HG02588 (cell line): ENCODE data around the gene NEBL.
"Not testable (repeated sequence)": the region's sequence is repeated elsewhere in the genome, so short reads cannot be mapped to it uniquely, and the experiment has no call there.

Experiments
- ATAC-seq: cut with Tn5 transposase; IDR thresholded peaks from one replicate; pipeline ENCODE4 v1.9.1; 2021; ENCODE audit warnings: mild to moderate bottlenecking, moderate library complexity; ENCODE audit not compliant: unreplicated experiment

NEBL gene, protein sequence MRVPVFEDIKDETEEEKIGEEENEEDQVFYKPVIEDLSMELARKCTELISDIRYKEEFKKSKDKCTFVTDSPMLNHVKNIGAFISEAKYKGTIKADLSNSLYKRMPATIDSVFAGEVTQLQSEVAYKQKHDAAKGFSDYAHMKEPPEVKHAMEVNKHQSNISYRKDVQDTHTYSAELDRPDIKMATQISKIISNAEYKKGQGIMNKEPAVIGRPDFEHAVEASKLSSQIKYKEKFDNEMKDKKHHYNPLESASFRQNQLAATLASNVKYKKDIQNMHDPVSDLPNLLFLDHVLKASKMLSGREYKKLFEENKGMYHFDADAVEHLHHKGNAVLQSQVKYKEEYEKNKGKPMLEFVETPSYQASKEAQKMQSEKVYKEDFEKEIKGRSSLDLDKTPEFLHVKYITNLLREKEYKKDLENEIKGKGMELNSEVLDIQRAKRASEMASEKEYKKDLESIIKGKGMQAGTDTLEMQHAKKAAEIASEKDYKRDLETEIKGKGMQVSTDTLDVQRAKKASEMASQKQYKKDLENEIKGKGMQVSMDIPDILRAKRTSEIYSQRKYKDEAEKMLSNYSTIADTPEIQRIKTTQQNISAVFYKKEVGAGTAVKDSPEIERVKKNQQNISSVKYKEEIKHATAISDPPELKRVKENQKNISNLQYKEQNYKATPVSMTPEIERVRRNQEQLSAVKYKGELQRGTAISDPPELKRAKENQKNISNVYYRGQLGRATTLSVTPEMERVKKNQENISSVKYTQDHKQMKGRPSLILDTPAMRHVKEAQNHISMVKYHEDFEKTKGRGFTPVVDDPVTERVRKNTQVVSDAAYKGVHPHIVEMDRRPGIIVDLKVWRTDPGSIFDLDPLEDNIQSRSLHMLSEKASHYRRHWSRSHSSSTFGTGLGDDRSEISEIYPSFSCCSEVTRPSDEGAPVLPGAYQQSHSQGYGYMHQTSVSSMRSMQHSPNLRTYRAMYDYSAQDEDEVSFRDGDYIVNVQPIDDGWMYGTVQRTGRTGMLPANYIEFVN

DNA sequence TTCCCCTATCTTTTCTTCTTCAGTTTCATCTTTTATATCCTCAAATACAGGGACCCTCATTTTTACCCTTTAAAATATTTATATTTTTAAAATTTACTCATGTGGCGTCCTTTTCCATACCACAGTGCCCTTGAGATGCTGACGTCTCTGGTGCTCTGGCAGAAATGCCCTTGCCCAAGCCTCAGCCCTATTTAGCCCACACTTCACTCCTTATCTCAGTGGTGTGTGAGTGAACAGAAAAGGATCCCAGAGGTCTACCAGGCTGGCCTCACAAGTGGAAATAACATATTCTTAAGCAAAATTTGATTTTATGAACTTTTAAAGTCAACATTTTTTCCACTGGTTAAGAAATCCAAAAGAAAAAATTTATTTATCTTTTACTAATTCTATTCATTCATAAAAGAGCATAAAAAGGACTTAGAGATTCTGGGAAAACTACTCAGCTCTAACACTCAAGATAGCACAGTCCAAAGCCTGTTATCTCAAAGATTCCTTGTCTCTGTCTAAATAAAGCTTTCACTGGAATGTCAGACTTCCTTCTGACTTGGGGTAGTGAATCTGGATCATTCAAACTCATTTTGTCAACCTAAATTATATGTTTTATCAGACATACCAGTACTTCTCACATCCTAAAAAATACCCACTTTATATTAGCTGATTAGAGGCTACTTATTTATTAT, at the start of gene NEBL:
TSS of gene NEBL (minus strand) at position 166 of the 680 bp plus-strand sequence. CDS start at position 60, 106 bp downstream.
- ATAC-seq = no peak

DNA sequence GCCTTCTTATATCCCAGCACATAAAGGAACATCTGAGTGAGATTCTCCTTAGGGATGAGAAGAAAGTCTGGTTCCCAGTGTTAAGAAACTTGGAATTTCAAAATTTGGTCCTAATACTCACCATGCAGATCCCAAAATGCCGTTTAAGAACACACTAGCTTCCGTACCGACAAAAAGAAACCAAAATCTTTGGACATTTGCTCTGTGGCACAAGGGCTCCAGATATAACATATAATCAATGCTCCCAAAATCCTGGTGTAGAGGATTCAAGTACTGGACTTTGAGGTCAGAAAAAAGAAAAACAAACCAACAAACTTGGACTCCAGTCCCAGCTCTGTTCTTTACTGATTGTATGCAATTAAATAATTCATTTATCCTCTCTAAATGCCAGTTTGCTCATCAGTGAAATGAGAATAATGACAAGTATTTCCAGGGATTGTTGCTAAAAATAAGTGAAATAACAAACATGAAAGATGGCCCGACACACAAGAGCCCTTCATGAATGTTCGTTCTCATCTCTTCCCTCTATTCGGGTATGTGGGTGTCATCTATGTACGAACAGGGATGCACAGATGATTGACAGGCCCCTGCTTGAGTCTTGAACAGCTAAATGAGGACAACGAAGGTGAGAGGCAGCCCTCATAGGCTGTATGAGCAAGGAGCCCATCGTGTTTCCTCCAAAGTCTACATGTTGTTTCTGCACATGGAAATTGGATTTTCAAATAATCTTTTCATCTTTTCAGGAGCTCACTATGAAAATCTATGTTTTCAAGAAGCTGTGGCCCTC, 48.6 kb upstream of the NEBL start:
- ATAC-seq = no peak

DNA sequence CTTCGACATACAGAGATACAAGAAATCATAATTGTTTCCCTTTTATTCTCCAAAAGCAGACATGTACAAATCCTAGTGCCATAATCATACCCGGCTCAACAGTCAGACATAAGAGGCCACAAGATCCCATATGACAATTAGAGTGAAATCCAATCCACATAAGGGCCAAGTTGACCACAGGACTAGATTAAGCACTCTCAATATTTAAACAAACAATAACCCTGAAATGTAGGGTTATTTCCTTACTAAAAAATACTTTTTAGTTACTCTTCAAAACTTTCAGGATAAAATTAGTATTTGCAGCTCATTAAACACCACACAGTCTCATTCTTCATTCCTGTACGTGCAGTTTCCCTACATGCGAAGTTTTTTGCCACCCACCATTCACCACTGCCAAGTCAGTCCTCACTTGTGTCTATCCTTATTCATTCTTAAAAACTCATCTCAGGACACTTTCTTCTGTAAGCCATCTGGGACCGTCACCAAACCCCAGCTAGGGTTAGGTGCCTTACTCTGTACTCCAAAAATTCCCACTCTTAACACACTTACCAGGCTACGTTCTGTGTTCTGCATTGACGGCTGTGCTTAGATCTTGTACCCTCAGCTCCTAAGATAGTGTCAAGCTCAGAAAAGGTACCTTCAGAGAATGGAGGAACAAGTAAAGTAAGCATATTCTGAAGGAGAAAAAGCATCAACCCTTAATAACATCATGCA, 47.8 kb upstream of the NEBL start:
- no peak for ATAC-seq

DNA sequence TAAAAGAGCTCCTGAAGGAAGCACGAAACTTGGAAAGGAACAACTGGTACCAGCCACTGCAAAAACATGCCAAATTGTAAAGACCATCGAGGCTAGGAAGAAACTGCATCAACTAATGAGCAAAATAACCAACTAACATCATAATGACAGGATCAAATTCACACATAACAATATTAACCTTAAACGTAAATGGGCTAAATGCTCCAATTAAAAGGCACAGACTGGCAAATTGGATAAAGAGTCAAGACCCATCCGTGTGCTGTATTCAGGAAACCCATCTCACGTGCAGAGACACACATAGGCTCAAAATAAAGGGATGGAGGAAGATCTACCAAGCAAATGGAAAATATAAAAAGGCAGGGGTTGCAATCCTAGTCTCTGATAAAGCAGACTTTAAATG, 42.3 kb upstream of the NEBL start:
- ATAC-seq = not testable (repeated sequence)

DNA sequence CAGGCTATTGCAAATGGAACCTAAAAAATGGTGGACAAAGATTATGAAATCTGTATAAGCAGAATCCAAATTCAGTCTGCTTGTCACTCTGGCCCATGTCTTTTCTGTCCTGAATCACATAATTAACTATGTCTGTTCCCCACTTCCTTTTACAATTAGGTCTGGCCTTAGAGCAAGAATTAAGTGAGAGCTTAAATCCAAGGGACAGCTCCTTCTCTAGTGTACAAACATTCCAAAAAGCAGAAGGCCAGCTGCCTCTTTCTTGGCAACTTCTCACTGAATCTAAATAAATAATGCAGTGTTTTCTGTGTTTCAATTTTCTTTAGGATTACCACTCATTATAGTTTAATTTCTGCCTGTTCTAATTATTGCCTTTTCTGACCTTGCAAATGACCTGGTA, 39.3 kb upstream of the NEBL start:
- no peak for ATAC-seq

DNA sequence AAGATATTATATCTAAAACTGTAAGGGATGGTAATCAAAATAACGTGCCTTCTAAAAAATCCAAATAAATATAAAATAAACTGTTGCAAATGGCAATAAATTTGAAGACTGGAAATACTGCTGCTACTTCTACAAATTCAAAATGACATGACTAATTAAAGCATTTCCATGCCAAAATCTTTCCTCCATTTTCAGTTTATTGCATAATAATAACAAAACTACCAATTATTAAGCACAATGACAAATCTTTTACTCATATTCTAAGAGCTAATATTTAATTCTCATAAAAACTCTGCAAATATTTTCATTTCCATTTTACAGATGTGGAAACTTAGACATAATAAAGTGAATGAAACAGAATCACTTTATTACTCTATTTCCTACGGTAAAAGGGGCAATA, 38.8 kb upstream of the NEBL start:
- no peak for ATAC-seq

DNA sequence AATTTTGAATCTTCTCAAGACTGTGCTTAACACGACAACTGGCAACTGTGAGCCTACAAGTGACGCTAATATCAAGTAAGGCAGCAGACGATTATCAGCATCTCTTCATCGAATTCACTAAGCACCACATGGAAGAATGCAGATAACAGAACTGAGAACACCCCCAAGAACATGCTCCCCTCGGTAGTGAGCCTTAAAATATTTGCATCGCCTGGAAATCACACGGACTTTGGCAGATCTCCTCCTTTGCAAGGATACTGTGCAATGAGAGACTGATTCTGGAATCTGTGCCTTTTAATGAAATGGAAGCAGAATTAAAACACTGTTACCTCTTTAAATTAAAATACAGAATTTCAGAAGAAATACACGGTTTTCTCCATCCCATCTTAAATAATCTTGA, 38.2 kb upstream of the NEBL start:
- no peak for ATAC-seq

DNA sequence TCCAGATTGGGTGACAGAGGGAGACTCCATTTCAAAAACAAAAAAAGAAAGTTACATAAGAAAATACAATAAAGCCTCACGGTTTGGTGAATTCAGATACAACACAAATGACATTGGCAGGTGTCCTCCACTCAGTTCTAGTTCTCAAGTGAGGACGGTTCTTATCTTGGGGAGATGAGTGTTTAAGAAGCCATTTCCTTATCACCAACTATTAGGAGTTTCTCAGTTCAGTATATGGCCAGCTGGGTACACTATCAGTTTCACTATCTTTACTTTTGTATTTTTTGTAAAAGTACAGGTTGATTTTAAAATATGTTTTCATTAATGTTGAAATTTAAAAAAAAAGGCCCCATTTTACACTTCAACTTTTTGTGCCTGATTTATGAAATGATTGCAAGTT, 36.6 kb upstream of the NEBL start:
- no peak for ATAC-seq

DNA sequence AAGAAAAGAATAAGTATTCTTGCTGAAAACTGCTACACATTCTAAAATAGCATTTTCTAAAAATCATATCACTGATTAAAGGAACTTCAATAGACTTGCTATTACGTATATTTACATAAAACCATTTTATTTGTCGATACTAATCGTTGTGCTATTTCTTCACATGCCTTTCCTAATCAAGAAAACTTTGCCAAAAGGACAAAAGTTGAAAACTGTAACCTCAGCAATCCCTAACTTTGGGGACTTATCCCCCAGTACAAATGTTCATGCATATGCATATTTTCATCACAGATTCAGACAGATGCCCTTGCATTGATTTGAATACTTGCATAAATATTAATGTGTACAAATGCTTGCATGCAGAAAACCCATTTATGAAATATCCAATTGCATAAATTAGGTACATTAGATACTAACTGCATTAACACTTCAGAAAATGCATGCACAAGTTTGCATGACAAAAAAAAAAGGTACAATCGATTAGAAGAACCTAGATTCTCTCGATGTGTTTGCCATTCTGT, 35.6 kb upstream of the NEBL start:
- ATAC-seq = no peak

DNA sequence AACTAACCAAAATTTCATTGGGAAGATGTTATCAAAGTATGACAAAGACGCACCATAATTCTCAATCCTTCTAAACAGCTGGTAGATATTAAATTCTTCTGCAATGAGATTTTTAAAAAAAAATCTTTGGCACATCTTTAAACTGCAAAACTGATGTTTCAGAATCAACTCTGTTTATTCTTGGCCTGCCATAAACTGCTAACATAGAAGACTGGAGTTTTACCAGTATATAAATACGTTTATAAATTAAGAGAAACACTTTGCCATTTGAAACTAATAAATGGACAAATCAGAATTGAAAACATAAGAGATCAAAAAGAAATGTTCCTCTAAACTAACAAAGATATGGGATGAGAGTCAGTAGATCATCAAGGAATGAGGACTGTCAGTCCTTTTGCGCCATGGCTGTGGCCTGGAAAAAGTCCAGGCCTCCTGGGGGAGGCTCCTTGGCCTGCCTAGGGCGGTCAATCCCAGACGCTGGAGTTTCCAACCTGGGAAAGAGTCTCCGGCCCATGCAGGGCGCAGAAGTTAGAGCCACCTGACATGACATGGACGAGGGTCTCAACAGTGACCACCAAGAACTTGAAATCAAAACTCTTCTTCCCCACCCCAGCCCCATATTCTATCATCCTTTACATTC, 34.2 kb upstream of the NEBL start:
- ATAC-seq = no peak

DNA sequence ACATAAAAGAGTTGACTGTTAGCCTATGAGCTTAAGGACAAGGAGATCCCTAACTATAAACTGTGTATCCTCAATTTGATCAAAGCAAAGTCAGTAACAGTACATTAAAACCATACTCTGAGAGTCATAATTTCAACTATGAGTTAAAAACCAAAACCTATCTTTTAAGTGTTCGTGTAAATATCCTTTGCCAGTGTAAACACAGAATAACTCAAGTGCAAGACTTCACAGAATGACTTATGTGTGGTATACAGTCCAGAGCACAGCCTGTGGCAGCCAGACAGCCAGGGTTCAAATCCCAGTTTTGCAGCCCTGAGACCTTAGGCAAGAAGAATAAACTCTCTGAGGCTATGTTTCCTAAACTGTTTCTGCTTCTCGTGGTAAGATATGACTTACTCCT, 30.3 kb upstream of the NEBL start:
- ATAC-seq = no peak

DNA sequence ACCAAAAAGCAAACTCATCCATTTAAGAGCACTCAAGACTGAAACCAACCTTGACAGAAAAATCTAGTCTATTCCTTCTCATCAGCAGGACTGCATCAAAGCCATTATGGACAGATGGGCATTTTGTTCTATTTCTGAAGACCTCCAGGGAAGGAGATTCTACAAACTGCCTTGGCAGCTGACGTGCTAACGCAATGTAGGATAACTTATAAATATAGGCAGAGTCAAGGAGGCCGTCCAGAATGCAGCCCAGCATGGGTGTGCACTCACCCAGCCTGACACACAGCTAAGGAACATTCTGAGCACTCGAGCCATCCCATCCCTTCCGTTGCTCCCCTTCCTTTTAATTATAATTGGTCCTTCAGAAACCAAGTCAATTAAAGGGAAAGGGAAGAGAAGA, 25.3 kb upstream of the NEBL start:
- no peak for ATAC-seq

DNA sequence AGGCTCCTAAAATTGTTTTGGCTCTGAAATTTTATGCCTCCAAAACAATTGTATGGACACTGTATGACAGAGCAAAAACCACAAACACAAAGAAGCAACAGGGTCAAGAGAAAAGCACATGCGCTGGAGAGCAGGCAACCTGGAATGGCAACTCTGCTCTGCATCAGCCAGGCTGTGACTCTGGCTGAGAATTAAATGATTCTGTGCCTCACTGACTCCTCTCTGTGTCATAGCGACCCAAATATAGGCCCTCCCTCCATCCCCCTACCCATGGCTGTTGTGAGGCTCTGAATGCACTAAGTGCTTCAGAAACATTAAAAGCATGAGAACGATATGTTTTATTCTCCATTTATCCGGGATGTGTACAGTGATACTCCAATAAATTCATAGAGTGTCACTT, 24.9 kb upstream of the NEBL start:
- ATAC-seq = no peak

DNA sequence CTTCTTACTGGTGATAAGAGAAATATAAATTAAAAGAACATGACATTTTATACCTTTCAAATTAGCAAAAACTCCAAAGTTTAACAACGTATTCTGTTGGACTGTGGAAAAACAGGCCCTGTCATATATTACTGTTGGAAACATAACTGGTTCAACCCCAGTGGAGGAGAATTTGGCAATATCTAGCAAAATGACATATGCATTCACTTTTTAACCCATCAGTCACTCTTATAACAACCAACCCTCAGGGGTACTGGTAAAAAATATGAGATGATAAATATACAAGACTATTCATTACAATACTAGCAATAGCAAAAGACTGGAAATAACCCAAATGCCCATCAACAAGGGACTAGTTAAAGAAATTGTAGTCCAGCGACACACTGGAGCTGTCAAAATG, 22.9 kb upstream of the NEBL start:
- no peak for ATAC-seq

DNA sequence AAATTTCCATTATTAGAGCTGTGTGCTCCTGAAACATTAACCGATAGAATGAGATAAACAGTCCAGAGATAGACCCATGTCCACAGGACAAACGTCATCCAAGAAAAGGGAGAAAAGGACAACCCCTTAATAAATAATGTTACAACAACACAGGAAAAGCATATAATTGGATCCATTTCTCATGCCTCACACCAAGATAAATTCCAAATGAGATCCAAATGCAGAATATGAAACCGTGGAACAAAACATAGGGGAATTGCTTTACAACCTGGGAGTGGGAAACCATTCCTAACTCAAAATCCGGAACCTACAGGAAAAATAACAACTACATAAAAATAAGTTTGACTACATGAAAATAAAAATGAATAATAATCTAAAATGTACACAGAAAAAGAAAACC, 22.4 kb upstream of the NEBL start:
- ATAC-seq = no peak

DNA sequence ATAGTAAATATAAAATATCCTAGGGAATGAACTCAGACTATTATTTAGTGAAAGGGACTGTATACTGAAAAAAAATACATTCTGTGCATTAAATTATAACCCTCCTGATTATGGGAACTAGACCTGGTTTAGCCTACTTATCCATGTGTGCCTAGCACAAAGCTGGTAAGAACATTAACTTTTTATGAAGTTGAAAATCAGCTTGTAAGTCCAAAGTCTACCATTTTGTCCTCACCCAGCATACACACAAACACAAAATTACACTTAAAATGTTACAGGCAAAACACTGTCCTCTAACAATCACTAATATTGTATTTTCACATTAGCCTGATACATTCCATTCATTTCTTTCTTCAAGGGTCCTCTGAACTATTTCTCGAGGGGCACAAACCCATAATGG, 19.9 kb upstream of the NEBL start:
- ATAC-seq = no peak

DNA sequence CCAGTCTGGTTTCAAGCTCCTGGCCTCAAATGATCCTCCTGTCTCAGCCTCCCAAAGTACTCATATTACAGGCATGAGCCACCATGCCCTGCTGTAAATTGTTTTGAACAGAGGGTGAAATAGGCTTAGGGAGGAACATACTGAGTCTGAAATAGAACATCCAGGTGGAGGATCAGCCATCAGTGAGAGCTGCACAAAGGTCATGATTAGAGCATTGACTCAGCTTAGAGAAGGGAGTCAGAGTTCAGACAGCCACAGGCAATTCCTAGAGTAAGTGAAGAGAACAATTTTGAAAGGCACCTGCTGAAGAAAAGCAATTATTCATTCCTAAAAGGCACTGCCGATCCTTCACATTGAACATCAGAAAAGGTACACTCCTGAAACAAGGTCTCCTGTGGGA, 15.9 kb upstream of the NEBL start:
- ATAC-seq = no peak

DNA sequence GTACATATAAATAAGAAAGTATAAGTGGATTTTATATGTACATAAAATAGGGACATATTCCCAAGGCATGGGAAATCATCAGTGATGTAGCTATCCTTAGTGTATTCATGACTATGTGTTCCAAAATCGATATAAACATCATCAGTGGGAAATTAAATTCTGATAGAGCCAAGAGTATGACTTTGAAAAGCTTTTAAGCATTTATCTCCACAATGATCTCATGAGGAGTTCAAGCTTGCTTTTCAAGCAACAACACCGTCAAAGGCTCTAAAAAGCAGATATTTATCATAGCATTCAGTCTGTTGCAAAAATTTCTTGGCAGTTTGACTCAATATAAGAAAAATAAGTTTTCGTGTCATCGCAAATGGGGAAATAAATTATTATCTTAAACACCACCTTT, 14.5 kb upstream of the NEBL start:
- no peak for ATAC-seq

DNA sequence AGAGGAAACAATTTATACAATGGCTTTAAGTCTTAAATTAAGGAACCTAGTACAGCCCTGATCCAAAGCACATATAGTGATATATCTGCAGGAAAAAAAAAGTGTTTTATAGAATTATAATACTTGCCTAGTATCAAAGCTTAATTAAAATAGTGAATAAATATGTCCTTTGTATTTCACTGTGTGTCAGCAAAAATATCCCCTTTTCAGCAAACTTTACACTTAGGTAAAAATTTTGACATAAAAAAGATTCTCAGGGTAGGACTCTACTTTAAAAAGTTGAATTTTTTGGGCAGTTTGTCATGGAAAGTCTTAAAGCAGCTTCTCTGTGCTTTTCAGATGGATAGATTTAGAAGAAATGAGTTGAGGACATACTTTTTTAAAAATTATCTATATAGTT, 12.7 kb upstream of the NEBL start:
- no peak for ATAC-seq
